GM23338 (cell line): ENCODE data around the gene GATA1. TPM values are rescaled to one million over a fixed set of nuclear protein-coding genes. Genes with fewer than 3 reads are reported as not detected.
A peak's percentile ranks its signal among the peaks of the same experiment; 100 is the strongest.

Experiments
- ATAC-seq: fragments of 200-7000 bp; cut with Tn5 transposase; 3 replicates; pipeline ENCODE4 v1.9.1; 2020
- DNase-seq: peaks from one replicate; pipeline ENCODE4 v3.0.0-alpha.2; 2015; ENCODE audit warnings: low spot score
- H2AFZ ChIP-seq: fragments of 200-600 bp; sonication (generic); 2 replicates; pipeline ENCODE4 v1.8.0; 2016; ENCODE audit warnings: antibody characterized with exemption, mild to moderate bottlenecking, moderate library complexity
- H3F3A ChIP-seq: fragments of 200-600 bp; sonication (generic); replicated peaks from 2 replicates; pipeline ENCODE4 v1.8.0; 2017; ENCODE audit warnings: antibody characterized with exemption, mixed run types, low read depth
- H3K27ac ChIP-seq: fragments of 200-600 bp; sonication (generic); 2 replicates; pipeline ENCODE4 v1.6.1; 2016; ENCODE audit warnings: low read depth
- H3K27me3 ChIP-seq: fragments of 200-600 bp; sonication (generic); 2 replicates; pipeline ENCODE4 v1.8.0; 2016; ENCODE audit warnings: mild to moderate bottlenecking, mixed run types, moderate library complexity; ENCODE audit not compliant: insufficient read depth
- H3K36me3 ChIP-seq: fragments of 200-600 bp; sonication (generic); 2 replicates; pipeline ENCODE4 v1.8.0; 2016; ENCODE audit warnings: mild to moderate bottlenecking; ENCODE audit not compliant: insufficient read depth
- H3K4me1 ChIP-seq: fragments of 200-600 bp; sonication (generic); 2 replicates; pipeline ENCODE4 v1.8.0; 2016; ENCODE audit warnings: mild to moderate bottlenecking, moderate library complexity; ENCODE audit not compliant: insufficient read depth
- H3K4me2 ChIP-seq: fragments of 200-600 bp; sonication (generic); 2 replicates; pipeline ENCODE4 v1.7.1; 2017; ENCODE audit warnings: mixed run types
- H3K4me3 ChIP-seq: fragments of 200-600 bp; sonication (generic); 2 replicates; pipeline ENCODE4 v1.6.1; 2016; ENCODE audit warnings: mixed run types
- H3K79me2 ChIP-seq: fragments of 200-600 bp; sonication (generic); replicated peaks from 2 replicates; pipeline ENCODE4 v1.8.0; 2017; ENCODE audit warnings: mild to moderate bottlenecking; ENCODE audit not compliant: insufficient read depth
- H3K9me2 ChIP-seq: fragments of 200-600 bp; sonication (generic); 2 replicates; pipeline ENCODE4 v1.8.0; 2017; ENCODE audit not compliant: insufficient read depth
- H4K20me1 ChIP-seq: fragments of 200-600 bp; sonication (generic); replicated peaks from 2 replicates; pipeline ENCODE4 v1.8.0; 2017; ENCODE audit warnings: mild to moderate bottlenecking; ENCODE audit not compliant: insufficient read depth
- H3K27ac Mint-ChIP-seq: 2 replicates; pipeline ENCODE4 v1.8.0; 2020; ENCODE audit warnings: inconsistent platforms, mild to moderate bottlenecking, moderate library complexity, mixed read lengths
- H3K27me3 Mint-ChIP-seq: 3 replicates; pipeline ENCODE4 v1.8.0; 2022; ENCODE audit warnings: low read depth, mild to moderate bottlenecking, moderate library complexity, mixed read lengths, inconsistent platforms; ENCODE audit not compliant: insufficient read depth, poor library complexity
- H3K36me3 Mint-ChIP-seq: 3 replicates; pipeline ENCODE4 v1.8.0; 2021; ENCODE audit warnings: low read depth, mild to moderate bottlenecking, inconsistent platforms, moderate library complexity, mixed read lengths
- H3K4me1 Mint-ChIP-seq: 3 replicates; pipeline ENCODE4 v1.8.0; 2020; ENCODE audit warnings: mild to moderate bottlenecking, inconsistent platforms, mixed read lengths
- H3K4me3 Mint-ChIP-seq: 3 replicates; pipeline ENCODE4 v1.8.0; 2021; ENCODE audit warnings: moderate library complexity, mild to moderate bottlenecking, inconsistent platforms, mixed read lengths
- H3K9me3 Mint-ChIP-seq: 3 replicates; pipeline ENCODE4 v1.8.0; 2020; ENCODE audit warnings: moderate library complexity, mild to moderate bottlenecking, inconsistent platforms, mixed read lengths
- CTCF ChIP-seq, 2 experiments: fragments of 200-600 bp in 1 of 2; sonication (generic) in 1 of 2; conservative IDR thresholded peaks; 2 replicates each; pipeline versions ENCODE4 v1.5.1 to v1.6.1; 2016 to 2017; ENCODE audit warnings: antibody characterized with exemption in 2 of 2, low read depth in 2 of 2, mild to moderate bottlenecking in 2 of 2, moderate library complexity in 1 of 2
- EZH2phosphoT487 ChIP-seq: fragments of 200-600 bp; sonication (generic); IDR thresholded peaks from one replicate; pipeline ENCODE4 v1.8.1; 2018; ENCODE audit warnings: antibody characterized with exemption; ENCODE audit not compliant: unreplicated experiment
- NANOG ChIP-seq: IDR thresholded peaks from 2 replicates; pipeline ENCODE4 v1.6.1; 2016; ENCODE audit warnings: antibody characterized with exemption, borderline replicate concordance
- REST ChIP-seq: IDR thresholded peaks from one replicate; pipeline ENCODE4 v1.6.1; 2018; ENCODE audit warnings: antibody characterized with exemption; ENCODE audit not compliant: unreplicated experiment
- STAT1 ChIP-seq: IDR thresholded peaks from one replicate; pipeline ENCODE4 v1.6.1; 2016; ENCODE audit warnings: antibody characterized with exemption; ENCODE audit not compliant: unreplicated experiment
- ZNF462 ChIP-seq: fragments of 250-450 bp; sonication (Bioruptor Pico); IDR thresholded peaks from 2 replicates; pipeline ENCODE4 v1.5.0; 2020; ENCODE audit warnings: mild to moderate bottlenecking, moderate library complexity
- polyA plus RNA-seq: library from polyadenylated mRNA; unstranded; fragments of >200 nt; fragmentation: Nextera tagmentation; extraction: Ambion mirVana; gene quantifications from 2 replicates; pipeline ENCODE4 v1.2.1, GENCODE V29; 2016
- total RNA-seq: library from RNA; depleted of rRNA; stranded (reverse); fragments of >200 nt; shearing (Covaris generic); gene quantifications from 2 replicates; pipeline ENCODE4 v1.2.3, GENCODE V29; 2014

GATA1 gene
- total and polyA plus RNA-seq, 2 experiments from 2014 or later = not detected

GRCh38 chrX:48833542-48834138, 47.2 kb downstream of the GATA1 start:
- no peak overlapping the region for H3K27ac ChIP-seq
- ATAC-seq (no peak), DNase-seq (no peak)
- TF ChIP-seq CTCF (conservative IDR thresholded peaks at IDR 0.05; ENCODE audit: low read depth in 2 of 2) (peak in 1 of 2 experiments; percentile 31; a peak in 3 of 4 replicates), NANOG (no peak)
- peaks cover 66% of the 10 kb centered on the region for H3K27me3 ChIP-seq
- Mint-ChIP-seq H3K27me3 (peaks cover 50% of the 10 kb centered on the region), H3K4me1 (peaks cover 16% of the 10 kb centered on the region), H3K36me3 (no peaks in the 10 kb centered on the region), H3K4me3 (peak overlapping the region; percentile 19; the same call in 1 of the 3 replicates), H3K9me3 (no peaks in the 10 kb centered on the region), H3K27ac (no peak overlapping the region)
- H3K4me1 ChIP-seq = no peaks in the 10 kb centered on the region
- no peak overlapping the region for H3K4me3 ChIP-seq
- no peaks in the 10 kb centered on the region for H3K36me3 ChIP-seq
- H3K79me2 ChIP-seq = no peaks in the 10 kb centered on the region
- H3K9me2 ChIP-seq = no peaks in the 10 kb centered on the region
- H2AFZ ChIP-seq = no peak overlapping the region
- no peaks in the 10 kb centered on the region for H4K20me1 ChIP-seq
- 0 out of 2 replicates have a peak, but pooled peaks cover 4% of the 10 kb centered on the region for H3F3A ChIP-seq
- H3K4me2 ChIP-seq = 0 out of 2 replicates have a peak overlapping the region, but pooled peaks have one; percentile 81

GRCh38 chrX:48834383-48834709, 48.0 kb downstream of the GATA1 start:
- Histone ChIP-seq H3K4me2 (peak overlapping the region; percentile 81), H2AFZ (no peak overlapping the region), H3K4me1 (no peaks in the 10 kb centered on the region), H3K27ac (no peak overlapping the region), H3K79me2 (no peaks in the 10 kb centered on the region), H4K20me1 (no peaks in the 10 kb centered on the region), H3K27me3 (peaks cover 65% of the 10 kb centered on the region), H3F3A (0 out of 2 replicates have a peak, but pooled peaks cover 4% of the 10 kb centered on the region), H3K4me3 (peak overlapping the region; percentile 58), H3K9me2 (no peaks in the 10 kb centered on the region), H3K36me3 (no peaks in the 10 kb centered on the region)
- no peak for DNase-seq
- no peak for ATAC-seq
- Mint-ChIP-seq H3K27ac (no peak overlapping the region), H3K27me3 (peaks cover 49% of the 10 kb centered on the region), H3K4me3 (peak overlapping the region; percentile 76), H3K9me3 (no peaks in the 10 kb centered on the region), H3K36me3 (no peaks in the 10 kb centered on the region), H3K4me1 (peaks cover 16% of the 10 kb centered on the region)
- TF ChIP-seq STAT1 (no peak), ZNF462 (CRISPR knock-in tag) (no peak), CTCF (conservative IDR thresholded peaks at IDR 0.05; ENCODE audit: low read depth in 2 of 2) (no peak), NANOG (no peak), REST (no peak), EZH2phosphoT487 (no peak)
